Calu3 (cell line): ENCODE results near the gene ATP5MC3. TPM values are rescaled to one million over a fixed set of nuclear protein-coding genes. Genes with fewer than 3 reads are reported as not detected.
A peak's percentile ranks its signal among the peaks of the same experiment; 100 is the strongest.

Experiments used
- BruUV-seq: library from RNA; stranded (reverse); fragments of 400-500 nt; replicated peaks from 2 replicates; lab custom pipeline; 2021; lab: Mats Ljungman, UMichigan
- CTCF ChIA-PET: fragments of 300-600 bp; sonication (Branson Sonifier 250); formaldehyde crosslinking; loops from one replicate; lab custom pipeline; 2022; ENCODE audit warnings: antibody characterized with exemption; lab: Charles Lee
- DNase-seq: peaks from one replicate; pipeline ENCODE4 v3.0.0; 2022
- H3K27ac Mint-ChIP-seq: one replicate; pipeline ENCODE4 v1.8.0; 2022; ENCODE audit warnings: mixed read lengths; ENCODE audit not compliant: unreplicated experiment
- H3K27me3 Mint-ChIP-seq: one replicate; pipeline ENCODE4 v1.8.0; 2022; ENCODE audit warnings: mixed read lengths; ENCODE audit not compliant: unreplicated experiment
- H3K36me3 Mint-ChIP-seq: one replicate; pipeline ENCODE4 v1.8.0; 2022; ENCODE audit warnings: mild to moderate bottlenecking, moderate library complexity, mixed read lengths; ENCODE audit not compliant: insufficient read depth, unreplicated experiment
- H3K4me1 Mint-ChIP-seq: one replicate; pipeline ENCODE4 v1.8.0; 2022; ENCODE audit warnings: mild to moderate bottlenecking, low read depth, mixed read lengths; ENCODE audit not compliant: unreplicated experiment
- H3K4me3 Mint-ChIP-seq: one replicate; pipeline ENCODE4 v1.8.0; 2022; ENCODE audit warnings: mild to moderate bottlenecking, low read depth, moderate library complexity, mixed read lengths; ENCODE audit not compliant: unreplicated experiment
- H3K9me3 Mint-ChIP-seq: one replicate; pipeline ENCODE4 v1.8.0; 2022; ENCODE audit warnings: low read depth, mixed read lengths; ENCODE audit not compliant: unreplicated experiment
- intact Hi-C: fragments of 100-400 bp; cut with micrococcal nuclease; formaldehyde crosslinking; loops from one replicate; pipeline ENCODE4 v1.10.0; 2022; ENCODE audit not compliant: unreplicated experiment
- total RNA-seq: library from RNA; stranded (reverse); gene quantifications from 2 replicates; pipeline ENCODE4 v1.2.3, GENCODE V29; 2022
- TF ChIP-seq, protein P1 (sequence below): fragments of 200-600 bp; IDR thresholded peaks from one replicate; pipeline ENCODE4 v1.8.0; 2022; ENCODE audit warnings: antibody characterized with exemption; ENCODE audit not compliant: unreplicated experiment

ATP5MC3 gene
- total RNA-seq, 1 experiment from 2014 or later = 225 TPM

- H3K27ac Mint-ChIP-seq = peak overlapping the region; percentile 93
- no peak for DNase-seq
- intact Hi-C loops = loop anchor here (5.0 kb wide), 1 partner anchor 57 kb away; no protein-coding TSS in a partner anchor
- no peaks in the 10 kb centered on the region for H3K27me3 Mint-ChIP-seq
- H3K9me3 Mint-ChIP-seq = no peaks in the 10 kb centered on the region
- TF ChIP-seq, protein P1, sequence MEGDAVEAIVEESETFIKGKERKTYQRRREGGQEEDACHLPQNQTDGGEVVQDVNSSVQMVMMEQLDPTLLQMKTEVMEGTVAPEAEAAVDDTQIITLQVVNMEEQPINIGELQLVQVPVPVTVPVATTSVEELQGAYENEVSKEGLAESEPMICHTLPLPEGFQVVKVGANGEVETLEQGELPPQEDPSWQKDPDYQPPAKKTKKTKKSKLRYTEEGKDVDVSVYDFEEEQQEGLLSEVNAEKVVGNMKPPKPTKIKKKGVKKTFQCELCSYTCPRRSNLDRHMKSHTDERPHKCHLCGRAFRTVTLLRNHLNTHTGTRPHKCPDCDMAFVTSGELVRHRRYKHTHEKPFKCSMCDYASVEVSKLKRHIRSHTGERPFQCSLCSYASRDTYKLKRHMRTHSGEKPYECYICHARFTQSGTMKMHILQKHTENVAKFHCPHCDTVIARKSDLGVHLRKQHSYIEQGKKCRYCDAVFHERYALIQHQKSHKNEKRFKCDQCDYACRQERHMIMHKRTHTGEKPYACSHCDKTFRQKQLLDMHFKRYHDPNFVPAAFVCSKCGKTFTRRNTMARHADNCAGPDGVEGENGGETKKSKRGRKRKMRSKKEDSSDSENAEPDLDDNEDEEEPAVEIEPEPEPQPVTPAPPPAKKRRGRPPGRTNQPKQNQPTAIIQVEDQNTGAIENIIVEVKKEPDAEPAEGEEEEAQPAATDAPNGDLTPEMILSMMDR = no peak
- H3K4me3 Mint-ChIP-seq = peak overlapping the region; percentile 94
- BruUV-seq = no TSS peak
- CTCF ChIA-PET = no interaction called here
- H3K4me1 Mint-ChIP-seq = no peaks in the 10 kb centered on the region
- H3K36me3 Mint-ChIP-seq = peaks cover 27% of the 10 kb centered on the region
These were observed 12.3 kb downstream of the ATP5MC3 start for GRCh38 chr2:175169191-175169590.

- TF ChIP-seq, protein P1 = no peak
- intact Hi-C loops = loop anchor here (5.0 kb wide), 1 partner anchor 56 kb away; no protein-coding TSS in a partner anchor
- DNase-seq = no peak
- Mint-ChIP-seq H3K4me1 (no peaks in the 10 kb centered on the region), H3K36me3 (peaks cover 27% of the 10 kb centered on the region), H3K27me3 (no peaks in the 10 kb centered on the region), H3K27ac (peak overlapping the region; percentile 93), H3K9me3 (no peaks in the 10 kb centered on the region), H3K4me3 (peak overlapping the region; percentile 94)
- CTCF ChIA-PET = interaction anchor here (0.7 kb wide), 1 partner anchor 33 kb away, joined by 5 read pairs; no protein-coding TSS in a partner anchor
- BruUV-seq = TSS peak; percentile 84
These were observed 13.0 kb downstream of the ATP5MC3 start for GRCh38 chr2:175168564-175168945.

- Mint-ChIP-seq H3K36me3 (peaks cover 22% of the 10 kb centered on the region), H3K4me3 (peak within 1 kb of the TSS; percentile 94), H3K4me1 (no peaks in the 10 kb centered on the region), H3K9me3 (no peaks in the 10 kb centered on the region), H3K27me3 (no peaks in the 10 kb centered on the region), H3K27ac (peak within 1 kb of the TSS; percentile 93)
- intact Hi-C loops = loop anchor here (5.0 kb wide), 1 partner anchor 56 kb away; no protein-coding TSS in a partner anchor
- TSS peak; percentile 38 for BruUV-seq
- DNase-seq = peak; percentile 97
- CTCF ChIA-PET = interaction anchor here (0.7 kb wide), 2 partner anchors 32 to 54 kb away, joined by 3 to 5 read pairs; no protein-coding TSS in a partner anchor
- TF ChIP-seq, protein P1 = no peak
These were observed 13.5 kb downstream of the ATP5MC3 start, which contains the start of gene ATF2 for GRCh38 chr2:175167792-175168563. TSS of gene ATF2 (minus strand) at chr2:175168203. CDS start at chr2:175136443, 31,760 bp downstream.

DNA sequence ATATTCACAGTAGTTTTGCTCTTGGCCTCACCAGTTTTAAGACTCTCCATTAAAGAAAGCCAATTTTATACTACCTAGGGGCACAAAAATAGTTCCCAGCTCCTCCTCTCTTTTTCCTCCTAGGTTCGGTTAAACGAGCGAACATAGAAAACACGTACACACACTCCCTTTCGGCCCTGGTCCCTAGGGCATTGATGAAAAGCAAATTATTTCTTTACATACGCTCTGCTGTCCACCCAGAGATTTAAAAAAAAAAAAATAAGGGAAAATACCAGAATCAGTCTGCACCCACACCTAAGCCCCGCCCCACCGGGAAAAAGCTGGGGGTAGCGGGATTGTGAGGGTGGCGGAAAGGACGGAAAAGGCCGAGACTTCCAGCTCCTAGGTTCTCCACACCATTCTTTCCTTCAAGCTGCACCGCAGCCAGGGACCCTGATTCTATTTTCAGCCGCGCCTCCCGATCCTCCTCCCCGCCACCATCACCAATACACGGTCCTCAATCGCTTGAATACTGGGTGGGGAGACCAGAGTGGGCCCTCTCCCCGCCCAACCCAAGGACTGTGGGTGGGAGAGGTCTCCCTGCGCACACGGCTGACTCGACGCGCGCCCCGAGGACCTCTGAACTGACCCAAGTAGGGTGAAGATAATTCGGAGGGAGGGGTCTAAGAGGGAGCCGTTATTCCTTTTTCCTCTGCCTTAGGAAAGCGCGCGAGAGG, 14.3 kb downstream of the ATP5MC3 start:
- Mint-ChIP-seq H3K4me1 (no peaks in the 10 kb centered on the region), H3K9me3 (no peaks in the 10 kb centered on the region), H3K4me3 (peak overlapping the region; percentile 94), H3K27ac (peak overlapping the region; percentile 93), H3K36me3 (peaks cover 21% of the 10 kb centered on the region), H3K27me3 (no peaks in the 10 kb centered on the region)
- intact Hi-C loops = loop anchor here (5.0 kb wide), 1 partner anchor 55 kb away; no protein-coding TSS in a partner anchor
- no TSS peak for BruUV-seq
- TF ChIP-seq, protein P1 = no peak
- peak; percentile 49 for DNase-seq
- CTCF ChIA-PET = interaction anchor here (0.7 kb wide), 2 partner anchors 53 to 83 kb away, joined by 3 read pairs; no protein-coding TSS in a partner anchor
